Measurements from ENCODE around the gene BGLAP.

GRCh38 chr1:156257711-156258110 is 15.7 kb downstream of the BGLAP start:
- TF ChIP-seq CTCF (IDR thresholded peaks at IDR 0.05; ENCODE audit: low read depth, low read length) (no peak), EZH2phosphoT487 (IDR thresholded peaks at IDR 0.05; ENCODE audit: low read depth) (no peak)

Measured in OCI-LY3 (cell line).